ENCODE results near the gene UBE2K. TPM values are rescaled to one million over a fixed set of nuclear protein-coding genes. Genes with fewer than 3 reads are reported as not detected.
"Not testable (repeated sequence)": the region's sequence is repeated elsewhere in the genome, so short reads cannot be mapped to it uniquely, and the experiment has no call there.

UBE2K gene, protein sequence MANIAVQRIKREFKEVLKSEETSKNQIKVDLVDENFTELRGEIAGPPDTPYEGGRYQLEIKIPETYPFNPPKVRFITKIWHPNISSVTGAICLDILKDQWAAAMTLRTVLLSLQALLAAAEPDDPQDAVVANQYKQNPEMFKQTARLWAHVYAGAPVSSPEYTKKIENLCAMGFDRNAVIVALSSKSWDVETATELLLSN
- total RNA-seq = 93.7 TPM

DNA sequence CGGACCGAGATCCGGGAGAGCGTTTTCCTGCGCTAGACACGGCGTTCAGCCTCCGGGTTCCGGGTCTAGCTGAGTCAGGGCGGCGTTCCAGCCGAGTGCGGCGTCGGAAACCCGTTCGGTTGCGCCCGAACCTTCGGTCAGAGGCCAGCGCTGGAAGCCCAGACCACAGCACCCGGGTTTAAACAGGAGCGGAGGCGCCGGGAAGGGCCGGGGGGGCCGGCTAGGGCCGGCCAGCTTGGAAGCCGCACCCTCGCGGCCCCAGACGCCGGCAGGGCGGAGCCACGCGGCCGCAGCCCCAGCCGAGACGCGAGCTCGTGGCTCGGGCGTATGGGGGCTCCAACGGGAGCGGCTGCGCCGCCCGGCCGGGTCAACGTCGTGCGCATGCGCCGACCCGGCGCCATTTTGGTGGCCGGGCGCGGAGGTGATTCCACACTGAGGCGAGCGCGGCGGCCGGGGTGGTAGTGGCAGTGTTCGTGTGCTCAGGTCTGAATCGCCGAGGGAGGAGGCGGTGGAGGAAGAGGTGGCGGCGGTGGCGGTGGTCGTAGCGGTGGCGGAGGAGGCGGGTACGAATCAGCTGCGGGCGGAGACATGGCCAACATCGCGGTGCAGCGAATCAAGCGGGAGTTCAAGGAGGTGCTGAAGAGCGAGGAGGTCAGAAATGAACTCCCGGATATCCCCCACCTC lies at the start of gene UBE2K:
Gene UBE2K, plus strand, starts transcription at position 397 of the 684 bp plus-strand sequence. Its CDS starts 192 bp downstream, at position 589.
- DNase-seq = peak; percentile 79

DNA sequence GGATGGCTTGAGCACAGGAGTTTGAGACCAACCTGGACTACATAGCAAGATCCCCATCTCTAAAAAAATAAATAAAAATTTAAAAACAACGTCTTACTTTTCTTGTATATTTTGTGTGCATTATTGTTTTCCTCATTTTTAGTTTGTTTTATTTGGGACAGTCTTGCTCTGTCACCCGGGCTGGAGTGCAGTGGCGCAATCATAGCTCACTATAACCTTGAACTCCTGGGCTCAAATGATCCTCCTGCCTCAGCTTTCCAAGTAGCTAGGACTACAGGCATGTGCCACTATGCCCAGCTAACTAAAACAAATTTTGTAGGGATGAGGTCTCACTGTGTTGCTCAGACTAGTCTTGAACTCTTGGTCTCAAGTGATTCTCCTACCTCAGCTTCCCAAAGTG lies 49.7 kb upstream of the UBE2K start:
- DNase-seq = no peak

DNA sequence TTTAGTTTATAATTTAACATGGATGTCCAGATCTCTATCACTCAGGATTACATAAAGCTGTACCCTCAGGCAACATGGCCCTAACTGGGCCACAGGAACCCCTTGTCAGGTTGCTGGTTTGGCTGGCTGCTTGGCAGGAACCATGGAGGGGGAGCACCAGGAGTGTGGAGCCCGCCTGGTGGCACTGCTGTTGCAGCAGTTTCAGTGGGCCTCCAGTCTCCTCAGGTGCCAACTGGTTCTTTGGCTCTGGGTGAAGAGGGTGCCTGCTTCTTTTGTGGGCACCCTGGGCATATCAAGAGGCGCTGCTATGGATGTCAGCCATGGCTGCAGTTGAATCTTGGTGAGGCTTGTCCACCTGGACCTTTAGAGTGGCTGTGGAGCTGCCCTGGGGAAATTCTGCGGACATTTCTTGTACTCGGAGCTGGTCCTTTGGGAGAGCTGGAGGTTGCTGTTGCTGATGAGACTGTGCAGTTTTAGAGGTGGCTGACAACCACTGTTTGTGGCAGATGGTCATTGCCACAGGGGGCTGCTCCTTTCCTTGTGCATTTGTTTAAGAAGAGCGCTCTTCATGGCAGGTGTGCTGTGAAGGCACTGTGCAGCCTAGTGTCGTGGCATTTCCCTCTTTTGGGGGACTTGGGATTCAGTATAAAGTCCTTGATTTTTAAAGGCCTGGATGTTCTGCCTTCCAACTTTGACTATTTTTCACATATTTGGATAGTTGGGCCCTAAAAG lies 48.9 kb upstream of the UBE2K start:
- no peak for DNase-seq

DNA sequence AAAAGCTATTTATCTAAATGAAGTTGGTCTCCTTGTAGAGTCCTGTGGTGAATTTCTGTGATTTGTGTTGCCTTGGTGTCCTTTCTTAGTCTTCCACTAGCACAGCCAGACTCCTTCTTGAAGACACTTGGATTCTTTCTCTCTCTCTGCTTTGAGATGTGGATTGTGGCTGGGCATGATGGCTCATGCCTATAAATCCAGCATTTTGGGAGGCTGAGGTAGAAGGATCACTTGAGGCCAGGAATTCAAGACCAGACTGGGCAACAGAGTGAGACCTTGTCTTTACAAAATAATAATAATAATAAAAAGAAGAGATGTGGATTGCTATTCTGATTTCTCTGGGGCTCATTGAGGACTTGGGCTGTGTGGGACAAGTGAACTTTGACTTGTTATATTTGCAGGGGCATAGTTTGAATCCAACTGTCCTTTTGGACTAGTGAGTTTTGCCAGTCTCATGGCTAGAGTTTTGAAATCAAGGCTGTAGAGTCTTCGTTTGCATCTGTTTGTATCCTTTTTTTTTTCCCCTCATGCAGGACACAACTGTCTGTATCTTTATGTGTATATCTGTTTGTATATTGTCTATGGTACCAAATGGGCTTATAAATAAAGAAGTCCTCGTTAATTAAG lies 48.2 kb upstream of the UBE2K start:
- DNase-seq = no peak

DNA sequence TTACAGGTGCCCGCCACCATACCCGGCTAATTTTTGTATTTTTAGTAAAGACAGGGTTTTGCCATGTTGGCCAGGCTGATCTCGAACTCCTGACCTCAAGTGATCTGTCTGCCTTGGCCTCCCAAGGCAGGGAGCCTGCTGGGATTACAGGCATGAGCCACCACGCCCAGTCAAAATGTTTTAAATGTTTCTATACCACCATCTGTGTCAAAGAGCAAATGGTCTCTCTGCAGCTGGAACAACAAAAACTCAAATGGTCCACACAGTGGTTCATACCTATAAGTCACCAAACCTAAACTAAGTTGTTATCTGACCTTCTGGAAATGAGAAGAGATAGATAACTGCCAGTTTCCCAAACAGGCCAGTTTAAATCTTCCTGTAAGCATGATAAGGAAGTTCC lies 46.4 kb upstream of the UBE2K start:
- DNase-seq = not testable (repeated sequence)

DNA sequence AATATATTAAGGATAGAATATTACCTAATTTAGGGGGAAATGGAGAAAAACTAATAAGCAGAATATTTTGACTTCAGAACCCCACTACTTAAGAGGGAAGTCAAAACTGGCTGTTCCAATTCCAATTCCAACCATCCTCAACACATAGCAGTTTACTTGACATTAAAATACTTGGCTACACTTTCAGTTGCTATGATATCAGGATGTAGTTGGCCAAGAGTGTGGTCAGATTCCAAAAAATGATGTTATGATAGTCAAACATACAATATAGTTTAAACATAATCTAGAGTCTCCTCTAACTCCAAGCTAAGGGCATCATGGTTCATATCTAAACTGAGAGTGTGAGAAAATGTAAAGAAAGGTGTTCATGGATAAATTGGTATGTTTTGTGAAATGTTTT lies 42.7 kb upstream of the UBE2K start:
- DNase-seq = no peak

DNA sequence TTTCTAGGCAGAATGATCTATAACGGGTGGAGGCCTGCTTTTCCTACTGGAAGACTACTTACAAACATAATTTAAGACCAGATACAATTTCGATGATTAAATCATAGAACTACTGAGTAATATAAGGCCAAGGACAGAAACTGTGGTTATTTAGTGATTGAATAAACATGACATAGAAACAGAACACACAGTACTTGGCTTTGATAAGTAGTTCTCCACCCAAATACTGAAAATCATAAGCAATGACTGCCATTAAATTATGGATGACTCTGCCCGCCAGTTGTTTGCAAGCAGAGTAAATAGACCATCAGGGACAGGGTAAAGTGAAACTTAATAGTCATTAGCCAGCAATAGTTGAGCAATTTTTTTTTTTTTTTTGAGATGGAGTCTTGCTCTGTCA lies 42.1 kb upstream of the UBE2K start:
- no peak for DNase-seq

DNA sequence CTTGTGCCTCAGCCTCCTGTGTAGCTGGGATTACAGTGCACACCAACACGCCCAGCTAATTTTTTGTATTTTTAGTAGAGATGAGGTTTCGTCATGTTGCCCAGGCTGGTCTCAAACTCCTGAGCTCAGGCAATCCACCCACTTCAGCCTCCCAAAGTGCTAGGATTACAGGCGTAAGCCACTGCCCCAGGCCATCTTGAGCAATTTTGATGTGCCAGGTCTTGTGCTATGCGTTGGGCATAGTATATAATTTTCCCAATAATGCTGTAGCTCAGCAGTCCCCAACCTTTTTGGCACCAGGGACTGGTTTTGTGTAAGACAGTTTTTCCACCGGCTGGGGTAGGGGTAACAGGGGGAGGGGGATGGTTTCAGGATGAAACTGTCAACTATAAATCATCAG lies 41.3 kb upstream of the UBE2K start:
- not testable (repeated sequence) for DNase-seq

DNA sequence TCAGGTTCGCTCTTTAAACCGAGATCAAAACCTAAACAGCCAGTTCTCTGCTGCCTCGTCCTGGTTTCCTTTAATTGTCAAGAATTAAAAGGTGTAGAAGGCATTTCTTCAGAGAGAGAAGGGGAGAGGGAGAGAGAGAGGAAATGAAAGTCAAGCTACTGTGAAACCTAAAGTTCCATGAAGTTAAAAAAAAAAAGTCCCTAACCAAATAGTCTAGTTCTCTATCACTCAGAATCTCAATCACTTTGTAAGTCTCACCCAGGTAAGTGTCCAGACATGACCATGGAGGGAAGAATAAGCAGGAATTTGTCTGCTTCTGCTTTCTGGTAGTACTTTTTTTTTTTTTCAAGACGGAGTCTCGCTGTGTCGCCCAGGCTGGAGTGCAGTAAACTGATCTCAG lies 40.5 kb upstream of the UBE2K start:
- no peak for DNase-seq

DNA sequence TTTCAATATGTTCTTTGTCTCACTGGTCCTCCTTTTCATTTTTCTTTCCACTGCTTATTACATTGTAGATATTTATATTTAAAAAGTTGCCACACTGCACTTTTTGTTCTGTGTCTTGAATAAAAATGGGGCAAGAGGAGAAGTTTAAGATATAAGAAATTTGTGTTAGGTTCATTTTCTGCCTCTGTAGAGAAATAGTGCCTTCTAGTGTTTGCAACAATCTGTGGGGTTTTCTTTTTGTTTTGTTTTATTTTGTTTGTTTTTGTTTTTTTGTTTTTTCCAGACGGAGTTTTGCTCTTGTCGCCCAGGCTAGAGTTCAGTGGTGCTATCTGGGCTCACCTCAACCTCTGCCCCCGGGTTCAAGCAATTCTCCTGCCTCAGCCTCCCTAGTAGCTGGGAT lies 39.2 kb upstream of the UBE2K start:
- no peak for DNase-seq

DNA sequence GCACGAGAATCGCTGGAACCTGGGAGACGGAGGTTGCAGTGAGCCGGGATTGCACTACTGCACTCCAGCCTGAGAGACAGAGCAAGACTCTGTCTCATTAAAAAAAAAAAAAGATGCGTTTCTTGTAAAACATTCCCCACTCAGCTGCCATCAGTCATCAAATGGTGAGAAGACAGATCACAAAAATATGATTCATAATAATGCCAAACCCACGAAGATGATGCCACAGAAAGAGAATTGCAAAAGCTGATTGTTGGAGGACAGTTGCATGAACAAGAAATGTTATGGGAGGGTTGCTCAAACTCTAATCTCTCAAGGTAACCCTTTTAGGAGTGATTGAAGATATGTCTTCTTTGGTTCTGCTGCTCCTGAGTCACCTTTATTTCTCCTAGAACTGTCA lies 37.9 kb upstream of the UBE2K start:
- no peak for DNase-seq

DNA sequence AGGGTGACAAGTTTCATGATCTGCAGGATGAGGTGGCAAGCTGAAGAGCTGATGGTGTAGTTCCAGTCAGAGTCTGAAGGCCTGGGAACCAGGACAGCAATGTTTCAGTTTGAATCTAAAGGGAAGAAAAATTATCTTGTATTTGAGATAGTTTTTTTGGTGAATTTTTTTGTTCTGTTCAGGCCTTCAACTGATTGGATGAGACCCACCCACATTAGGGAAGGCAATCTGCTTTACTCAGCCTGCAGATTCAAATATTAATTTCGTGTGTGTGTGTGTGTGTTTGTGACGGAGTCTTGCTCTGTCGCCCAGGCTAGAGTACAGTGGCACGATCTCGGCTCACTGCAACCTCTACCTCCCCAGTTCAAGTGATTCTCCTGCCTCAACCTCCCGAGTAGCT lies 37.2 kb upstream of the UBE2K start:
- DNase-seq = no peak

DNA sequence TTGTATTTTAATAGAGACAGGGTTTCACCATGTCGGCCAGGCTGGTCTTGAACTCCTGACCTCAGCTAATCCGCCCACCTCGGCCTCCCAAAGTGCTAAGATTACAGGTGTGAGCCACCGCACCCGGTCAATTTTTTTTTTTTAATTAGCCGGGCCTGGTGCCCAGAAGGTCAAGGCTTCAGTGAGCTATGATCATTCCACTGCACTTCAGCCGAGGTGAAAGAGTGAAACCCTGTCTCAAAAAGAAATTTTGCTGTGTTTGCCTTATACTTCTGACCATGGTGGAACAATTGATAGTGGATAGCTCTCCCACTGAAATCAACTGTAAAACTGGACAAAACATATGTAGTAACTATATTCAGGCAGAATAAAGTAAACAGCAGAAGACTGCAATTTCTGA lies 35.3 kb upstream of the UBE2K start:
- DNase-seq = no peak

DNA sequence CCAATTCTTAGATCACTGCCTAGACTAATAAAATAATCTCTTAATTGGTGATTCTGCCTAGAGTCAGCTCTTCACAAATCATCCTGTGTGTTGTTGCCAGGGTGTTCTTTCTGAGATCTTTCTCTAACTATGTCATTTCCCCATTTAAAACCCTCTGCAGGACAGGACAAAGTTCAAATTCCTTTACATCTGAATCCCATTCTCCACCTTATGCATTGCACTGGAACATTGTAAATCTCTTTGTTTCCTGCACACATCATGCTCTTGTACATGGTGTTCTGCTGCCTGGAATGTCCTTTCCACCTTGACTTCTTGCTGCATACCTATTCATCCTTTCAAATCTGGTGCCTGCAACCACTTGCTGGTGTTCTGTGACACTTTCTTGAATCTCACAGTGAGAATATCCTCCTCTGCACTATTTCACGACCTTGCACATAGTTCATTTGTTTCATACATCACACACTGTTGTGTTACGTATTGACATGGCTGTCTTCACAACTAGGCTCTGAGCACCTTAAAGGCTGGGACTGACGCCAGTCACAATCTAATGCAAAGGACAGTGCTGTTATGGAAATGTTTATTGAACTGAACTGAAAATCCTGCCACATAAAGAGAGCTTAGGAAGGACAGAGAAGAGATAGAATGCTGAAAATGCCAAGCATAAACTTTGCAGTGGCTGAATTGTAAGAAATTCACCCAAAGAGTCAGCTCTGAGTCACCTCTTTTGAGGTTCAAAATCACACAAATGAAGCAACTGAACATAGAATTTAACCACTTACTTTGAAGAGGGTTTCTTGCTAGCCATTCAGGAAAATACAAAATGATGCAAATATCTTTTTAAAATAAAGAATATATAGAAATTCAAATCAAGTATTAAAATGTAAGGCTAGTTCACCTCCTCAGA lies 32.9 kb upstream of the UBE2K start:
- DNase-seq = no peak

DNA sequence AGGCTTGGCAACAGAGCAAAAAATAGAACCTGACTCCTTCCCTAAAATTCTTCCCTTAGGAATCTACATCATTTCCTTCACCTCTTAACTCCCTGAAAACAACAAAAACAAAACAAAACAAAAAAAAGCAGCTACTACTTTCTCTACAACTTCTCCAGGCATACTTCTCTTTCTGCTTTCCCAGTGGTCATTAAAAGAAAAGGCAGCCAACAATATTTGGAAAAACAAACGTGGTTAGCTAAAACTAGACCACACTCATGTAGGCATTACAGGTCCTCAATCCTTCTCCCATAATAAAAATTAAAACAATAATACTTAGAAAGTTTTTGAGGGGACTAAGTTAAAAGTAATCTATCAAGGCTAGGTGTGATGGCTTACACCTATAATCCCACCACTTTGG lies 30.2 kb upstream of the UBE2K start:
- DNase-seq = no peak

DNA sequence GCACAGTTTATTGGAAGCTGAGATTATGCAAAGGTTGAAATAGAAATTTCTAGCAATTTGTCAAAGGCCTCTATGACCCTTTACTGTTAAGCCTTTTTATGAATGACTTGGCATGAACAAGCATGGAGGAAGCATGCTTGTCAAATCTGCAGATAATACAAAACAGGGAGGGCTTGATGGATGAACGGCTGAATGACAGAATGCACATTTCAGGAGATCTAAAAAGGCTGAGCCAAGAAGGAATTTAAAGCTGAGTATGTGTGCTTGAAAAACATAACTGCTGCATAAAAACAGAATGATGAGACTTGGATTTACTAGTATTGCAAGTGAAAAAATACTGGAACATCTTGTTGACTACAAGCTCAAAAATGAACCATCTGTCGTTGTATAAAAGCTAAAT lies 29.0 kb upstream of the UBE2K start:
- DNase-seq = no peak

DNA sequence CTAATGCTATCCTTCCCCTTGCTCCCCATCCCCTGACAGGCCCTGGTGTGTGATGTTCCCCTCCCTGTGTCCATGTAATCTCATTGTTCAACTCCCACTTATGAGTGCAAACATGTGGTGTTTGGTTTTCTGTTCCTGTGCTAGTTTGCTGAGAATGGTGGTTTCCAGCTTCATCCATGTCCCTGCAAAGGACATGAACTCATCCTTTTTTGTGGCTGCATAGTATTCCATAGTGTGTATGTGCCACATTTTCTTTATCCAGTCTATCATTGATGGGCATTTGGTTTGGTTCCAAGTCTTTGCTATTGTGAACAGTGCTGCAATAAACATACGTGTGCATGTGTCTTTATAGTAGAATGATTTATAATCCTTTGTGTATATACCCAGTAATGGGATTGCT lies 27.6 kb upstream of the UBE2K start:
- not testable (repeated sequence) for DNase-seq

DNA sequence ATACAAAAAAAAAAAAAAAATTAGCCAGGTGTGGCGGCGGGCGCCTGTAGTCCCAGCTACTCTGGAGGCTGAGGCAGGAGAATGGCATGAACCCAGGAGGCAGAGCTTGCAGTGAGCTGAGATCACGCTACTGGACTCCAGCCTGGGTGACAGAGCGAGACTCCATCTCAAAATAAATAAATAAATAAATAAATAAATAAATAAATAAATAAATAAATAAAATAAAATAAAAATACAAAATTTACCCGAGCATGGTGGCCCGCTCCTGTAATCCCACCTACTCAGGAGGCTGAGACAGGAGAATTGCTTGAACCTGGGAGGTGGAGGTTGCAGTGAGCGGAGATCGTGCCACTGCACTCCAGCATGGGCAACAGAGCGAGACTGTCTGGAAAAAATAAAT lies 22.3 kb upstream of the UBE2K start:
- not testable (repeated sequence) for DNase-seq

DNA sequence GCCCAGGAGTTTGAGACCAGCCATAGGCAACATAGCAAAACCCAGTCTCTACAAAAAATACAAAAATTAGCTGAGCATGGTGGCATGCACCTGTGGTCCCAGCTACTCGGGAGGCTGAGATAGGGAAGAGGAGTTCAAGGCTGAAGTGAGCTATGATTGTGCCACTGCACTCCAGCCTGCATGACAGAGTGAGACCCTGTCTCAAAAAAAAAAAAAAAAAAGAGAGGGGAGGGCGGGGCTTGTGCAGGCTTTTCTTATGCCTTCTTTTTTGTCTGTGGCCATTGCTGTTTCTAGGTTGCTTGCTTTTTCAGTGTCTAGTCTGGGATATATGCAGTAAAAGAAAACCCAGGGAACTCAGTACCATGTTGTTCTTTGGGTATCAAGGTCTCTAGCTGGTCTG lies 16.9 kb upstream of the UBE2K start:
- not testable (repeated sequence) for DNase-seq

DNA sequence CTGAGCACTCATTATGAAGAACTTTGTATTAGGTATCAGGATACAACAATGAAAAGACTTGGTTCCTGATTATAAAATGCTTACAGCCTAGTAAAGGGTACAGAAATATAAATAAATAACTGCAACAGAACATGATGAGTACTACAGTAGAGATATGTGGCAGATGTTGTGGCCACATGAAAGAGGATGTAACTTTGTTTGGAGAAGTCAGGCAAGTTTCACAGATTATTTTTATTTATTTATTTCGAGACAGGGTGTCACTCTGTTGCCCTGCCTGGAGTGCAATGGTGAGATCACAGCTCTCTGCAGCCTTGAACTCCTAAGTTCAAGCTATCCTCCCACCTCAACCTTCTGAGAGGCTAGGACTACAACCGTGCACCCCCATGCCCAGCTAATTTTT lies 15.8 kb upstream of the UBE2K start:
- DNase-seq = no peak

DNA sequence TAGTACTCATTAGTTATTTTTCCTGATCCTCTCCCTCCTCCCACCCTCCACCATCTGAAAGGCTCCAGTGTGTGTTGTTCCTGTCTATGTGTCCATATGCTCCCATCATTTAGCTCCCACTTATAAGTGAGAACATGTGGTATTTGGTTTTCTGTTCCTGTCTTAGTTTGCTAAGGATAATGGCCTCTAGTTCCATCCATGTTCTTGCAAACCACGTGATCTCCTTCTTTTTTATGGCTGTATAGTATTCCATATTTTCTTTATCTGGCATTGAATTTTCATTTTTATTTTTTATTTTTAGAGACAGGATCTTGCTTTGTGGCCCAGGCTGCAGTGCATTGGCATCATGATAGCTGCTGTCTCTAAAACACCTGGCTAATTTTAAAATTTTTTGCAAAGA lies 11.9 kb upstream of the UBE2K start:
- DNase-seq = no peak

DNA sequence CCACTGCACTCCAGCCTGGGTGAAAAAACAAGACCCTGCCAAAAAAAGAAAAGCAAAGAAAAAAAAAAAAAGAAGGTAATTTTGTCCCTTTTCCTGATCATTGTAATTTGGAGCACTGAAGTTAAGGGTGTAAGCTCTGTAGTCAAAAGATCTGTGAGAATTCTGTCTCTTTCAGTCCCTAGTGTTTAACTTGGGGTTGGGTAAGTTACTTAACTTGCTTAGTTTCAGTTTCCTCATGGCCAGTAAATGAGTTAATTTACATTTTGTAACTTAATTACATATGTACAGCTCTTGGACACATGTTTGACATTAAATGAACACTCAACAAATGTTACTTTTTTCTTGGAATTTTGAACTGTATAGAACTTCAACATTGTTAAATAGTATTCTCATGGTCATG lies 10.9 kb upstream of the UBE2K start:
- no peak for DNase-seq

All from occipital lobe (tissue), 2 donors.